PC-9 (cell line): Measurements from ENCODE around the gene ZNF345. TPM values are rescaled to one million over a fixed set of nuclear protein-coding genes. Genes with fewer than 3 reads are reported as not detected.
A peak's percentile ranks its signal among the peaks of the same experiment; 100 is the strongest.

Experiments
- Bru-seq: library from RNA; stranded (reverse); fragments of 400-500 nt; gene quantifications from one replicate; lab custom pipeline; 2021; lab: Mats Ljungman, UMichigan
- BruChase-seq, 2 experiments: library from RNA; stranded (reverse); fragments of 400-500 nt; gene quantifications; one replicate each; lab custom pipeline; 2021; lab: Mats Ljungman, UMichigan
- BruUV-seq: library from RNA; stranded (reverse); fragments of 400-500 nt; replicated peaks from 2 replicates; lab custom pipeline; 2021; lab: Mats Ljungman, UMichigan
- CTCF ChIA-PET: fragments of 300-600 bp; sonication (Branson Sonifier 250); formaldehyde crosslinking; loops from one replicate; lab custom pipeline; 2022; ENCODE audit warnings: antibody characterized with exemption; lab: Charles Lee
- POLR2A ChIA-PET: fragments of 300-600 bp; sonication (Branson Sonifier 250); formaldehyde crosslinking; loops from one replicate; lab custom pipeline; 2022; ENCODE audit warnings: antibody characterized with exemption; ENCODE audit not compliant: unreplicated experiment; lab: Charles Lee
- DNase-seq, 2 experiments: peaks; one replicate each; pipeline versions ENCODE4 v3.0.0 to v3.0.0-alpha.2; 2015 to 2022; ENCODE audit warnings: mixed read lengths in 1 of 2
- H2AFZ ChIP-seq: fragments of 200-600 bp; sonication (generic); 2 replicates; pipeline ENCODE4 v1.8.1; 2017; ENCODE audit warnings: antibody characterized with exemption
- H3F3A ChIP-seq: fragments of 200-600 bp; sonication (generic); 2 replicates; pipeline ENCODE4 v1.8.1; 2017; ENCODE audit warnings: antibody characterized with exemption, mild to moderate bottlenecking, low read depth; ENCODE audit not compliant: insufficient read depth
- H3K27ac ChIP-seq: fragments of 200-600 bp; sonication (generic); 2 replicates; pipeline ENCODE4 v1.6.1; 2016; ENCODE audit warnings: mixed run types
- H3K27me3 ChIP-seq: fragments of 200-600 bp; sonication (generic); 2 replicates; pipeline ENCODE4 v1.6.1; 2016; ENCODE audit warnings: low read depth, mixed run types; ENCODE audit not compliant: insufficient read depth
- H3K36me3 ChIP-seq: fragments of 200-600 bp; sonication (generic); 2 replicates; pipeline ENCODE4 v1.6.1; 2016; ENCODE audit warnings: low read depth, mixed run types
- H3K4me1 ChIP-seq: fragments of 200-600 bp; sonication (generic); replicated peaks from 2 replicates; pipeline ENCODE4 v1.6.1; 2016; ENCODE audit warnings: mixed run types; ENCODE audit not compliant: insufficient read depth
- H3K4me2 ChIP-seq: fragments of 200-600 bp; sonication (generic); 2 replicates; pipeline ENCODE4 v1.6.1; 2017; ENCODE audit warnings: mixed run types
- H3K4me3 ChIP-seq: fragments of 200-600 bp; sonication (generic); 2 replicates; pipeline ENCODE4 v1.6.1; 2016; ENCODE audit warnings: mixed run types
- H3K79me2 ChIP-seq: fragments of 200-600 bp; sonication (generic); 2 replicates; pipeline ENCODE4 v1.6.1; 2017; ENCODE audit warnings: low read depth, mixed run types
- H3K9me2 ChIP-seq: fragments of 200-600 bp; sonication (generic); 2 replicates; pipeline ENCODE4 v1.8.1; 2017; ENCODE audit warnings: mild to moderate bottlenecking; ENCODE audit not compliant: insufficient read depth
- H3K9me3 ChIP-seq: fragments of 200-600 bp; sonication (generic); 2 replicates; pipeline ENCODE4 v1.8.1; 2016; ENCODE audit warnings: low read depth; ENCODE audit not compliant: insufficient read depth
- H4K20me1 ChIP-seq: fragments of 200-600 bp; sonication (generic); 2 replicates; pipeline ENCODE4 v1.8.1; 2017; ENCODE audit not compliant: insufficient read depth
- CTCF ChIP-seq: fragments of 200-600 bp; sonication (generic); conservative IDR thresholded peaks from 2 replicates; pipeline ENCODE4 v1.6.1; 2017; ENCODE audit warnings: mixed run types, antibody characterized with exemption, mild to moderate bottlenecking, moderate library complexity
- EZH2 ChIP-seq: fragments of 200-600 bp; sonication (generic); IDR thresholded peaks from 2 replicates; pipeline ENCODE4 v1.8.0; 2017; ENCODE audit warnings: antibody characterized with exemption, low read depth
- intact Hi-C: fragments of 100-400 bp; cut with micrococcal nuclease; formaldehyde crosslinking; loops from one replicate; pipeline ENCODE4 v1.10.0; 2022; ENCODE audit not compliant: unreplicated experiment
- long read RNA-seq: library from polyadenylated mRNA; stranded (forward); transcript quantifications from one replicate; pipeline ENCODE4 v2.0.0, GENCODE V29; 2022
- total RNA-seq: library from RNA; stranded (reverse); gene quantifications from 2 replicates; pipeline ENCODE4 v1.2.3, GENCODE V29; 2021

ZNF345 gene
- 7.1 and 8.2 TPM in 2 replicates for total RNA-seq
- percentile 60 among the genes with signal in this experiment for Bru-seq, nascent RNA
- percentile 65 among the genes with signal in this experiment for BruChase-seq, experiment 1, labeled RNA remaining after a 2-hour chase
- percentile 49 among the genes with signal in this experiment for BruChase-seq, experiment 2, labeled RNA remaining after a 6-hour chase
- long read RNA-seq, partial matches to known transcripts = 0 of 20 reads
- long read RNA-seq, other reads (novel, unspliced or antisense) = 12 of 20 reads

DNA sequence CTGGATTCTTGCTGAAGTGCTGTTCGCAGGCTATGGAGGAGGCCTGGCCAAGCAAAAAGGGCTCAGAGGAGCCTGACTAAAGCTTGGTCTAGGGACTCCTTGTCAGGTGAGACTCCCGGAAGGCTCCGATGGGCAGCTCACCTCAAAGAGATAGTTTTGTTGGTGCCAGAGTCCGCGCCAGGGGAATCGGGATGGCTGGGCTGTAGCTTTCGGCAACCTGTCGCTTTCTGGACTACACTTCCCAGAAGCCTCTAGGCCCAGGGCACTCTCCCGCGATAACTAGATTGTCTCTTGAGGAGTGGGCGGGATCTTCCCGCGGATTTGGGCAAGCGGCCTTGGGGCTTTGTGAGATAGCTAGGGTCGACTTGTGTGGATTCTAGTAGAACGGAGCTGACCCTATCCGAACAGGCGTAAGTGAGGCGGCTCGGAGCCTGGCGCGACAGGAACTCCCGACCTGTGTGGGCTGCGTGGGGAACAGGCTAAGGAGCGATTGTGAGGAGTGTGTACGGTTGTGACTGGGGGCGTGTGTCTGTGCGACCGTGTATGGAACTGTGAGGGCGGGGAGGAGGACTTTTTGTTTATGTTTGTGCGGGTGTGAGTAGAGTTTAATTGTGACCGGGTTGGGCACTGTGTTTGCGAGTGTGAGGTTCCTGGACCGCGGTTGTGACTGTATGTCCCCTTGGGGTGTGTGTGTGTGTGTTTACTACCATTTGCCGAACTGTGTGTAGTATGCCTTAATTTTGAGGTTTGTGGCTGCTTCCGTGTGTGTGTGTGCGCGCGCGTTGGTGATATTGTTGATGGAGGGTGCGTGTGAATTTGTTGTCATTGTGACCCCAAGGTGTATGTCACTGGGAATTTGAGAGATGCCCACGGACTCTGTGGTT lies at the start of gene ZNF345:
Gene ZNF345, plus strand, starts transcription at position 318 of the 884 bp plus-strand sequence. CDS start 25,955 bp downstream, outside the sequence.
- H3K27ac ChIP-seq = 0 out of 2 replicates have a peak within 1 kb of the TSS, but pooled peaks have one; percentile 1
- DNase-seq = peak; percentile 84 to 90
- H3K4me1 ChIP-seq = peaks cover 11% of the 10 kb centered on the region; the same call in 1 of the 2 replicates
- H3K9me3 ChIP-seq = peaks cover 36% of the 10 kb centered on the region
- H2AFZ ChIP-seq = peak within 1 kb of the TSS; percentile 97
- H3K9me2 ChIP-seq = no peaks in the 10 kb centered on the region
- ChIA-PET CTCF (interaction anchor here (0.5 to 0.8 kb wide), 2 partner anchors 10 to 520 kb away, joined by 3 to 16 read pairs; partner anchors contain the start of gene ZNF527), POLR2A (interaction anchor here (0.5 to 1.2 kb wide), 7 partner anchors 13 to 931 kb away, joined by 4 to 23 read pairs (median 10); partner anchors contain the start of genes ZNF260, ZNF527, ZNF529 and ZNF790)
- peak within 1 kb of the TSS; percentile 98 for H3K4me3 ChIP-seq
- peaks cover 44% of the 10 kb centered on the region for H3K36me3 ChIP-seq
- TF ChIP-seq EZH2 (no peak), CTCF (no peak)
- H3K79me2 ChIP-seq = peaks cover 11% of the 10 kb centered on the region
- peak within 1 kb of the TSS; percentile 95 for H3K4me2 ChIP-seq
- TSS peak; percentile 67 for BruUV-seq
- H4K20me1 ChIP-seq = no peaks in the 10 kb centered on the region
- H3K27me3 ChIP-seq = no peaks in the 10 kb centered on the region
- H3F3A ChIP-seq = no peaks in the 10 kb centered on the region
- intact Hi-C loops = loop anchor here (1.0 to 2.0 kb wide), 7 partner anchors 12 to 636 kb away; partner anchors contain the start of genes ZNF260, ZNF420, ZNF565 and ZNF567

- no TSS peak for BruUV-seq
- CTCF ChIA-PET = interaction anchor here (0.7 kb wide), 1 partner anchor 71 kb away, joined by 5 read pairs; no protein-coding TSS in a partner anchor
Observed at GRCh38 chr19:36805364-36805763, 45.3 kb upstream of the ZNF345 start.

More at GRCh38 chr19:36805364-36805763, 45.3 kb upstream of the ZNF345 start:
- no peak overlapping the region for H3K27ac ChIP-seq
- H3K4me2 ChIP-seq = no peak overlapping the region
- H3K79me2 ChIP-seq = no peaks in the 10 kb centered on the region
- H2AFZ ChIP-seq = no peak overlapping the region
- TF ChIP-seq EZH2 (no peak), CTCF (no peak)
- H4K20me1 ChIP-seq = no peaks in the 10 kb centered on the region
- H3K4me3 ChIP-seq = no peak overlapping the region
- no peak for DNase-seq
- H3K9me2 ChIP-seq = no peaks in the 10 kb centered on the region
- POLR2A ChIA-PET = no interaction called here
- intact Hi-C loops = no loop called here
- no peaks in the 10 kb centered on the region for H3K36me3 ChIP-seq
- peaks cover 24% of the 10 kb centered on the region for H3K9me3 ChIP-seq
- H3K4me1 ChIP-seq = no peaks in the 10 kb centered on the region
- H3F3A ChIP-seq = no peaks in the 10 kb centered on the region
- H3K27me3 ChIP-seq = no peaks in the 10 kb centered on the region
